HG03342 (cell line): ENCODE measurements around the gene SRCAP.
A peak's percentile ranks its signal among the peaks of the same experiment; 100 is the strongest.

Experiments
- ATAC-seq: cut with Tn5 transposase; IDR thresholded peaks from one replicate; pipeline ENCODE4 v1.9.1; 2021; ENCODE audit warnings: mild to moderate bottlenecking, moderate library complexity; ENCODE audit not compliant: unreplicated experiment

Gene SRCAP

DNA sequence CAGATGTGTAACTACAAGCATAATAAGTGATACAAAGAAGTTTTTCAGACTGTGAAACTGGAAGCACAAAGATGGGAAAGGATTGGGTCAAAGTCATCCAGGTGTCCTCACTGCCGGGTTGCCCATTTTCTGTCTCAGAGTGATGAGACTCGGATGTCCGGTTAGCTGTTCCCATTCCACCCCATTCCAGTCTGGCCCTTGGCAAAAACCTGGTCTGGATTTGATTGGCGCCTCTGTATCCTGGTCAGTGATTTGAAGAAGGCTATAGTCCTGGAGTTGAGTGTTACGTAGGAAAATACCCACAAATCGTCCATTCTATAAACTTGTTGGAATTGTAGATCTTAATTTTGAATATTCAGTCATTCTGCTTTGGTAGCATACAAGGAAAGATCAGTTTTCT is 29.4 kb downstream of the SRCAP start:
- no peak for ATAC-seq

DNA sequence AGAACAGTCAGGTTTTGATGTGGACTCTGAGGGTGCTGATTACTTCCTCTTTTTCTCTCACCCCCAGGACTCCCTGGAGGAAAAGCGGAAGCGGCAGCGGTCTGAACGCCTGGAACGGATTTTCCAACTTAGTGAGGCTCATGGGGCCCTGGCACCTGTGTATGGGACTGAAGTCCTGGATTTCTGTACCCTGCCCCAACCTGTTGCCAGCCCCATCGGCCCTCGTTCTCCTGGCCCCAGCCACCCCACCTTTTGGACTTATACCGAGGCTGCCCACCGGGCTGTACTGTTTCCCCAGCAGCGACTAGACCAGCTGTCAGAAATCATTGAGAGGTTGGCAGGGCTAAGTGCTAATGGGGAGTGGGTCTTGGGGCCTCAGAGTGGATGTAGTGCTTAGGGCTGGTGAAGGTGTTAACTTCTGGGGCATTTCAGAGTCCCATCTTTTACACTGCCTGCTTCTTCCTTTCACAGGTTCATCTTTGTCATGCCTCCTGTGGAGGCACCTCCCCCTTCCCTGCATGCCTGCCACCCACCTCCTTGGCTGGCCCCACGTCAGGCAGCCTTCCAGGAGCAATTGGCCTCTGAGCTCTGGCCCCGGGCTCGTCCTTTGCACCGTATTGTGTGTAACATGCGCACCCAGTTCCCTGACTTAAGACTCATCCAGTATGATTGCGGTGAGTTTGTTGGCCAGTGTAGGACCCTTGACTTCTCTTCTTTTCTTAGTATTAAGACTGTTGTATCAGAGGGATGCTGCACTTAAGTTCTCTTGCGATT is 30.1 kb downstream of the SRCAP start:
- no peak for ATAC-seq

DNA sequence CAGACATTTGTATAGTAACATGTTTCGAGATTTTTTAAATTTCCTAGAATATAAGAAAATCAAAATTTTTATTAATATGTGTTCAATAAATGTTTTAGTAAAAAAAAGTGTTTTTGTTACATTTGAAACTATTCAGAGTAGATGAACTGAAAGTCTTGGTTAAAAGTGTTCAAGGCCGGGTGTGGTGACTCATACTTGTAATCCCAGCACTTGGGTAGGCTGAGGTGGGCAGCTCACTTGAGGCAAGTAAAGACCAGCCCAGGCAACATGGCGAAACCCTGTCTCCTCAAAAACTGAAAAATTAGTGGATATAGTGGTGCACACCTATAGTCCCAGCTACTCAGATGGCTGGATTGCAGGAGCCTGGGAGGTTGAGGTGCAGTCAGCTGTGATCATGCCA is 32.4 kb downstream of the SRCAP start:
- no peak for ATAC-seq

DNA sequence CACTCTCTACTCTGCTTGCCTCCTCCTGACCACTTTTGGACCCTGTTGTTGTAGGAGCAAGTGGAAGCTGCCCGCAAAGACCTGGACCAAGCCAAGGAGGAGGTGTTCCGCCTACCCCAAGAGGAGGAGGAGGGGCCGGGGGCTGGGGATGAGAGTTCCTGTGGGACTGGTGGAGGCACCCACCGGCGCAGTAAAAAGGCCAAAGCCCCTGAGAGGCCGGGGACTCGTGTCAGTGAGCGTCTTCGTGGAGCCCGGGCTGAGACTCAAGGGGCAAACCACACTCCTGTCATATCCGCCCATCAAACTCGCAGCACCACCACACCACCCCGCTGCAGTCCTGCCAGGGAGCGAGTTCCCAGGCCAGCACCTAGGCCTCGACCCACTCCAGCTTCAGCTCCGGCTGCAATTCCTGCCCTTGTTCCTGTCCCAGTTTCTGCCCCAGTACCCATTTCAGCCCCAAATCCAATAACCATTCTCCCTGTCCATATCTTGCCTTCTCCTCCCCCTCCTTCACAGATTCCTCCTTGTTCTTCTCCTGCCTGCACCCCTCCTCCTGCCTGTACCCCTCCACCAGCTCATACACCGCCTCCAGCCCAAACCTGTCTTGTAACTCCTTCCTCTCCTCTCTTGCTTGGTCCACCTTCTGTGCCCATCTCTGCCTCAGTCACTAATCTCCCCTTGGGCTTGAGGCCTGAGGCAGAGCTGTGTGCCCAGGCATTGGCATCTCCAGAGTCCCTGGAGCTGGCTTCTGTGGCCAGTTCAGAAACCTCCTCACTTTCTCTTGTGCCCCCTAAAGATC is 38.2 kb downstream of the SRCAP start:
- ATAC-seq: no peak

DNA sequence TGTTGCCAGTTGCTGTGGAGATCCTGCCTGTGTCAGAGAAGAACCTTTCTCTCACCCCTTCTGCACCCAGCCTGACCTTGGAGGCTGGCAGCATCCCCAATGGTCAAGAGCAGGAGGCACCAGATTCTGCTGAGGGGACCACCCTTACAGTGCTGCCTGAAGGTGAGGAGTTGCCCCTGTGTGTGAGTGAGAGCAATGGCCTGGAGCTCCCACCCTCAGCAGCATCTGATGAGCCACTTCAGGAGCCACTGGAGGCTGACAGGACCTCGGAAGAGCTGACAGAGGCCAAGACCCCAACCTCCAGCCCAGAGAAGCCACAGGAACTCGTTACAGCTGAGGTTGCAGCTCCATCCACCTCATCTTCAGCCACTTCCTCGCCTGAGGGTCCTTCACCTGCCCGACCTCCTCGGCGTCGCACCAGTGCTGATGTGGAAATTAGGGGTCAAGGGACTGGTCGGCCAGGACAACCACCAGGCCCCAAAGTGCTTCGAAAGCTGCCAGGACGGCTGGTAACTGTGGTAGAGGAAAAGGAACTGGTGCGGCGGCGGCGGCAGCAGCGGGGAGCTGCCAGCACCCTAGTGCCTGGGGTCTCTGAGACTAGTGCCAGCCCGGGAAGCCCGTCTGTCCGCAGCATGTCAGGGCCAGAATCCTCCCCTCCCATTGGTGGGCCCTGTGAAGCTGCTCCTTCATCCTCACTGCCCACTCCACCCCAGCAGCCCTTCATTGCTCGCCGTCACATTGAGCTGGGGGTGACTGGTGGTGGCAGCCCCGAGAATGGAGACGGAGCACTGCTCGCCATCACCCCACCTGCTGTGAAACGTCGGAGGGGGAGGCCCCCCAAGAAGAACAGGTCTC is 39.0 kb downstream of the SRCAP start:
- ATAC-seq: no peak

DNA sequence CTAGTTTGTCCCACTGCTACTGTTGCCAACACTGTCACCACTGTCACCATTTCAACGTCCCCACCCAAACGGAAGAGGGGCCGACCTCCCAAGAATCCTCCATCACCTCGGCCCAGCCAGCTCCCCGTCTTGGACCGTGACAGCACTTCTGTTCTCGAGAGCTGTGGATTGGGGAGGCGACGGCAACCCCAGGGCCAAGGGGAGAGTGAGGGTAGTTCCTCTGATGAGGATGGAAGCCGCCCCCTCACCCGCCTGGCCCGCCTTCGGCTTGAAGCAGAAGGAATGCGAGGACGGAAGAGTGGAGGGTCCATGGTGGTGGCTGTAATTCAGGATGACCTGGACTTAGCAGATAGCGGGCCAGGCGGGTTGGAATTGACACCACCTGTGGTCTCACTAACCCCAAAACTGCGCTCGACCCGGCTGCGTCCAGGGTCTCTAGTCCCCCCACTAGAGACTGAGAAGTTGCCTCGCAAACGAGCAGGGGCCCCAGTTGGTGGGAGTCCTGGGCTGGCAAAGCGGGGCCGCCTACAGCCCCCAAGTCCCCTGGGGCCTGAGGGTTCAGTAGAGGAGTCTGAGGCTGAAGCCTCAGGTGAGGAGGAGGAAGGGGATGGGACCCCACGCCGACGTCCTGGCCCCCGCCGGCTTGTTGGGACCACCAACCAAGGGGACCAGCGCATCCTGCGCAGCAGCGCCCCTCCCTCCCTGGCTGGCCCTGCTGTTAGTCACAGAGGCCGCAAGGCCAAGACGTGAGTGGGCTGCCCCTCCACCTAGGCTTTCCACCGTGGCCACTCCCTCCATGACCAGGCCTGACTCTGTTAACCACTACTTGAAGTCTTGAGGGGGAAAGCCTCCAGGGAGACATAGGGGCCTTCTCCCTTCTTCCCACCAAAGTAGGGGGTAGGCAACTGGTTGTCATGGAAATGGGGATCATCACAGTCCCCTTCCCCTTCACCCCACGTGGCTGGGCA is 40.3 kb downstream of the SRCAP start:
- ATAC-seq: no peak

DNA sequence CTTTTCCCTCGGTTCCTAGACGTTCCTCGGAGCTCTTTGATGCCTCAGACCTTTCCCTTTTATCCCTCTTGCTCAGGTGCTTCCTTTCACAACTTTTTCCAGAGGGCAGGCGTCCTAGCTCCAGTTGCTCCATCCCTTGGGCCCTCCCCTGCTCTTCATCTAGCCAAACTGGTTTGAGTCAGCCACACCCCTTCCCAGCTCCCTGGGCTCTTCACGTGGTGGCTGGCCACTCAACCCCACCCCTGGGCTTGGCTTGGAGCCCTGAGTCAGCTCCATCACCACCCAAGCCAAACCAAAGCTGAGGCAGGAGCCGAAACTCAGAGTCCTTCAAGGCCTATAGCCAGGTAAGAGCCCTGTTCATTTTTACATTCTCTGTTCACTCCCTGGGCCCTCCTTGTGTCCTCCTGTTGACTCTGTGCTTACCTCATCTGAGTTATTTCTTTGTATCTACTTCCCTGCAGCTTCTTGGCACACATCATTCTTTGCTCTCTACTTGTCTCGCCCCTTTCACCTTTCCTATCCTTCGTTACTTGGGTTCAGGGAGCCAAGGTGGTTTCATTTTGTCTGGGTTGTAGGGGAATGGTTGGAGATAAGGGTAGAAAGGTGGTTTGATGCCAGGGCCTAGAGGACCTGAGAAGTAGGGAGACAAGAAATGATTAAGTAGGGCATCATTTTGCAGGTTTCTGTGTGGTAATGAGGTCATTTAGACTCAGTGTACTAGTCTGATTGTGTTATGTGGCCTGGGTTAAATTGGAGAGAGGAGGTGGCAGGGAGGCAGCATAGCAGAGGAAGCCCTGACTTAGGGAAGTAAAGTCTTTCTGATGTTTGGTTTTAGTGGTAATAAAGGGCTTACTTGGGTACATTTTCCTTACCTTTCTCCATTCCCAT is 41.6 kb downstream of the SRCAP start:
- ATAC-seq: no peak

DNA sequence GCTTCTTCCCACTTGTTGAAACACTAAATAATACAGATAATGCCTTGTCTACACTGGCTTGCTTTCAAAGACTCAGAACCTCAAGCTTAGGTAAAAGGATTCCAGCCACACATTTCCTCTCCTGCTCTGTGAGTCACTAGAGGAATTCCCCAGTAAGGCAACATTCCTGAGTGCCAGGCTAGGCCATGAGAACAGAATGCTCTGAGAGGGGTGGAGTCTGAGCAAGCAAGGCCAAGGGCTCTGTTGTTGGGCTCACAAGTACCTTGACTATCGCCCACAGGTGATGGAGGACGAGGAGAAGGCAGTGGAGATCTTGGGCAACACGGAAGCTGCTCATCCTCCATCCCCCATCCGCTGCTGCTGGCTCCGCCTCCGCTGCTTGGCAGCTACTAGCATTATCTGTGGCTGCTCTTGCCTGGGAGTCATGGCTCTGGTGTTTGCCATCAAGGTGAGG is 42.5 kb downstream of the SRCAP start:
- no peak for ATAC-seq

DNA sequence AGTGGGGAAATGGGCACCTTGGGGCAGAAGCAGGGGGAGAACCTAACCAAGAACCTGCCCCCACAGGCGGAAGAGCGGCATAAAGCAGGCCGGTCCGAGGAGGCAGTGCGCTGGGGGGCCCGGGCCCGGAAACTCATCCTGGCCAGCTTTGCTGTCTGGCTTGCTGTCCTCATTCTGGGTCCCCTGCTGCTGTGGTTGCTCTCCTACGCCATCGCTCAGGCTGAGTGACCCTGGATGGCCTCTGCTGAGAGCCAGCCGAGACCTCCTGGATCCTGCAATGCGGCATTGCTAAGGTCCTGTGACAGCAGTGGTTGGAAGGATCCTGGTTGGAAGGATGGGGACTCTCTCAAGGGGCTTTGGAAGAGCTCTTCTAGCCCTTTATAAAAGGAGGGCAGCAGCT is 44.7 kb downstream of the SRCAP start:
- no peak for ATAC-seq

DNA sequence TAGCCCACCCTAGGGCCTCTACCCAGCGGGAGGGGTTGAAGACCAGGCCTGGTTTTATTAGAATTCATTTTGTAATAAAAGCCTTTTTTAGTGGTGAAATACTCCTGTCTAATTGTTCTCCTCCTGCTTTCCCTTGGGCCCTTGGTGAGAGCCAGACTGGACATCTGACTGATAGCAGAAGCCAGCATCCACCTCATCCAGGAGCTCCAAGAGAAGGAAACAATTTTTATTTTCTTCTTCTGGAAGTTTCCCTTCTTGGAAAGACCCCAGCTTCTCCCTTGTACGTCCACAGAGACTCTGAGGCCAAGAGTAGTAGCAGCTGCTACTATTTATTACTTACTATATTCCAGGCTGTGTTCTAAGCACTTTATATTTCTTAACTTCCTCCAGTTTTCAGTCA is 45.2 kb downstream of the SRCAP start:
- ATAC-seq: no peak

DNA sequence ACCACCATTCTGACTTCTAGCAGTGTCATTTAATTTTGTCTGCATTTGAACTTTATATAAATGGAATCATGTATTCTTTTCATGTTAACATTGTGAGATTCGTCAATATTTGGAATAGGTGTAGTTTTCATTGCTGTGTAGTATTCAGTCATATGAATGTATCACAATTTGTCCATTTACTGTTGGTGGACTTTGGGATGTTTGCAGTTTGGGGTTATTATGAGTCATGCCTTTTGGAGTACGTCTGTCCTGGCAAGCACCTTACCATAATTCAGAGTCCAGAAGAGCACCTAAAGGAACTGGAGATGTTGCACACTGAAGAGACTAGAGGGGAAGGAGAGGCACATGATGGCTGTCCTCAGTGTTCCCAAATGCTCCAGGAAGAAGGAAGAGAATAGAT is 46.1 kb downstream of the SRCAP start:
- no peak for ATAC-seq

DNA sequence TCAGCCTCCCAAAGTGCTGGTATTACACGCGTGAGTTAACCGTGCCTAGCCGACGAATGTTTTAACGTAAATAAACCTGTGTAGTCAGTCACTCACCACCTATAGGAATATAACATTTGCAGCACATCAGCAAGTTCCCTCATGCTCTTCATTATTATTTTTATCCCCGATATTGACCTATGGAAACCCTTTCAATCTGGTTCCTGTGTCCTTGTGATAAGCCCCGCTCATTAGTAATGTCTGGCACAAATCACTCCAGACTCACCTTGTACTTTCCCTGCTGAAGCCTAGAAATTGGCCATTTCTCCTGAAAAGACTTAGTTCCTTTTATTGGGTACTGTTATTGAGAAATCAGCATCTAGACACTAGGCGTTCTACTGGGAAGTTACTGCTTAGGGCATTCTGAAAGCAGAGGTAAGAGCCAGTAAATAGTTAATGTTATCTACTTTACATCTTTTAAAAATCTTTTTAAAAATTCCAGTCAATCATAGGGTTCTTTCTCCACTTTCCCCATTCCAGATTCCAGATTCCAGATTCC is 47.7 kb downstream of the SRCAP start:
- ATAC-seq: no peak

DNA sequence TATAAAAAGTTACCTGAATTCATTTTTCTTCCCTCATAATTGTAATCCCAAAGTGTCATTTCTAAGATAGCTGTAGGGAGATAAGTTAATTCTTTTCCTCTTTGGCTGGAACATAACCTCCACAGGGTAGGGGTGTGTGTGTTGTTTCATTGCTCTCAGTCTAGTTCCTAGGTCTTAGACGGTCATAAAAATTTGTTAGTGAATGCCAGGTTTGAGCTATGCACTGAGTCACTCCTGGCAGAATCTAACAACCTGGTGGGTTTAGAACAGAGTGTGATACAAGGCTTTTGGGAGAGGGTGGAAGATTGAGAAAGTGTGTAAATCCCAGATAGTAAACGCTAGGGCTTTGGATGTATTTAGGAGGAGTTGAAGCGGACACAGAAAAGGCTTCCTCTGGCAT is 48.4 kb downstream of the SRCAP start:
- no peak for ATAC-seq

DNA sequence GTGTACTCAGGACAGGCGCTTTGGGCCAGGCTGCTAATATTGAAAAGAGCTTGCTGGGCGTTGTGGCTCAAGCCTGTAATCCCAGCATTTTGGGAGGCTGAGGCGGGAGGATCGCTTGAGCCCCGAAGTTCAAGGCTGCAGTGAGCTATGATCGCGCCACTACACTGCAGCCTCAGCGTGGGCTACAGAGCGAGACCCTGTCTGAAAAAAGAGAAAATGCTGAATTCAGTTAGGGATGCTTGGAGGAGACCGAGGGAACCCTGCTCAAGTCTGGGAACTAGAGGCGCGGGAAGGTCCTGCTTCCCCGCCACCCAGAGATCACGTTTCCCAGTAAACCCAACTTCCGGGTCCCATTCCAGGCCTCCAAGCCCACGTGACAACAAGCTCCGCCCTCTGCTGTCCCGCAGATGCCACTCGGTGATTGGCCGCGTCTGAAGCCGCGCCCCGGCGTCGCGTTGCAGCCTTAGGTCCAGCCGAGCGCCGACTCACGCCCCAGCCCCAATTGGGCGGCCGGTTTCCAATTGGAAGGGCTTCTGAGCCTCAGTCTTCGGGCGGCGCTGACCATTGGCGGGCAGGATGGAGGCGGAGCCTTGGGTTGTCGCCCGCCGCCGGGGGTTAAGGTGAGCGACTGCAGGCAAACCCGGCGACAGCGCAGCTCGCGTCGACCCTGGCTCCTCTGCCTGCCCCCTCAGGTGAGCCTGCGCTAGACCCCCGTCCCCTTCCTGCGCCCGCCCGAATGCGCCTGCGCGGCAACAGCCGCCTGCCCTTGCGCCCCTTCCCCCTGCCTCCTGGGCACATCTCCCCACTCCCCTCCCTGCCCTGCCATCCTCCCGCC is 49.0 kb downstream of the SRCAP start, which contains the start of gene PHKG2:
PHKG2 (plus strand) TSS at position 627 of the 835 bp plus-strand sequence. CDS start 396 bp downstream, outside the sequence.
- ATAC-seq: peak; percentile 95

DNA sequence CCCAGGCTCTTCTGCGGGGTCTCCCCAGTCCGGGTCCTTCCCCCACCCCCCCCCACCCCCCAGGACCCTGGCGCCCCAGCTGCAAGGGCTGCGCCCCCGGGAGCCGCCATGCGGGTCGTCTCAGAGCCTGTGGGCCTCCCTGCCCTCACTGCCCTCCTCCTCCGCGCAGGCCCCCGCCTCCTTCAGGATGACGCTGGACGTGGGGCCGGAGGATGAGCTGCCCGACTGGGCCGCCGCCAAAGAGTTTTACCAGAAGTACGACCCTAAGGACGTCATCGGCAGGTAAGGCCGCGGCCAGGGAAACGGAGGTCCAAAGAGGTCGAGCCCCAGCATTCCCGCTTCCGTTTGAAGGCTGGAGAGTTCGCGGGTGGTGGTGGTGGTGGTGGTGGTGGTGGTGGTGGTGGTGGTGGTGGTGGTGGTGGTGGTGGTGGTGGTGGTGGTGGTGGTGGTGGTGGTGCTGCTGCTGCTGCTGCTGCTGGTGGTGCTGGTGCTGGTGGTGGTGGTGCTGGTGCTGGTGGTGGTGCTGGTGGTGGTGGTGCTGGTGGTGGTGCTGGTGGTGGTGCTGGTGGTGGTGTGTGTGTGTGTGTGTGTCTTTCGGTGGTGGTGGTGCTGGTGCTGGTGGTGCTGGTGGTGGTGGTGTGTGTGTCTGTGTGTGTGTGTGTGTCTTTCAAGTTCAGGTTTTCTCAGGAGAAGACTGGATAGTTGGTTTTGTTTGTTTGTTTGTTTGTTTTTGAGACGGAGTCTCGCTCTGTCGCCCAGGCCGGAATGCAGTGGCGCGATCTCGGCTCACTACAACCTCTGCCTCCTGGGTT is 49.9 kb downstream of the SRCAP start:
- ATAC-seq: no peak

DNA sequence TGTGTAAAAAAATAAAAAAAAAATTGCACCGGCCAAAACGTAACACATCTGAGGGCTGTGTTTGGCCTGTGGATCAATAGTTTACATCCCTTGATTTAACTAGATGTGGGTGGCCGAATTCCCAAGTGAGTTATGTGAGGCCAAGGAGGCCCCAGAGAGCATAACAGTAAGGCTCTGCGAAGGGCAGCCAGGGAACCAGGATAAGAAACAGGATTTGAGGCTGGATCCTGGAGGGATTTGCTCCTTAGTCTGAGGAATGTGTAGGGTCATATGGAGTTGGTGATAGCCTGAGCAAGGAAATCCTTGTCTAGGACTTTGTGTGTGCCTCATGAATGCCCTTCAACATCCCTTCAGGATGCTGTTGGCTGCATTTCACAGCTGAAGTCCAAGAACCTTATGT is 51.2 kb downstream of the SRCAP start:
- ATAC-seq: no peak

DNA sequence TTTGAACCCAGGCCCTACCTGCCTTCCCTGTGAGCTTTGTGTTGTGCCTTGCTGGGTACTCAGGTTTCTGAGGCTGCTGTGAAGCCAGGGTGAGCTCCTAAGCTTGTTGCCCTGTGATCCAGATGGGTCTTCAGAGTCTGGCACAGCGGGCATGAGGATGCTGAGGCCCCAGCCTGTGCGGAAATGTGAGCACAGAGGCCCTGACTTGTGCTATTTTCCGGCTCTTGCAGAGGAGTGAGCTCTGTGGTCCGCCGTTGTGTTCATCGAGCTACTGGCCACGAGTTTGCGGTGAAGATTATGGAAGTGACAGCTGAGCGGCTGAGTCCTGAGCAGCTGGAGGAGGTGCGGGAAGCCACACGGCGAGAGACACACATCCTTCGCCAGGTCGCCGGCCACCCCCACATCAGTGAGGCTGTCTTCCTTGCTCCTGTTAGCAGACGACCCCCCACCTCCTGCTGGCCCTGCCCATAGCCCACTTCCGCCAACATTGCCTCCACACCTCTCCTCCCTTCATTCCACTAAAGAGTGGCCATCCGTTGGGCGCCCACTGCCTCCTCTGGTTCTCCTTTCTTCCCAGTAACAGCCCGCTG is 52.0 kb downstream of the SRCAP start:
- no peak for ATAC-seq
